Mesenchymal stem cell (in vitro differentiated cells and primary cell): ENCODE data around the gene ARHGEF40. TPM values are rescaled to one million over a fixed set of nuclear protein-coding genes. Genes with fewer than 3 reads are reported as not detected.

Source experiments
- DNase-seq: peaks from one replicate; pipeline ENCODE4 v3.0.0-alpha.2; 2013
- H2AFZ ChIP-seq: one replicate; pipeline ENCODE4 v1.6.1; 2013; ENCODE audit warnings: low read depth, mild to moderate bottlenecking, control low read depth, inconsistent platforms, low read length, moderate library complexity
- H2AK5ac ChIP-seq: 2 replicates; pipeline ENCODE4 v1.6.1; 2013; ENCODE audit warnings: low read length, moderate library complexity, mild to moderate bottlenecking, inconsistent platforms; ENCODE audit not compliant: severe bottlenecking
- H2BK120ac ChIP-seq: one replicate; pipeline ENCODE4 v1.6.1; 2013; ENCODE audit warnings: low read depth, mild to moderate bottlenecking, inconsistent platforms, low read length, moderate library complexity
- H2BK12ac ChIP-seq, 2 experiments: one replicate each; pipeline ENCODE4 v1.6.1; 2013; ENCODE audit warnings: inconsistent platforms in 2 of 2, low read length in 2 of 2, mild to moderate bottlenecking in 2 of 2, moderate library complexity in 2 of 2, control low read depth in 1 of 2
- H2BK15ac ChIP-seq: one replicate; pipeline ENCODE4 v1.6.1; 2013; ENCODE audit warnings: mild to moderate bottlenecking, low read depth, inconsistent platforms; ENCODE audit not compliant: poor library complexity, severe bottlenecking
- H2BK5ac ChIP-seq: 2 replicates; pipeline ENCODE4 v1.6.1; 2013; ENCODE audit warnings: low read depth, mild to moderate bottlenecking, low read length, control low read depth, inconsistent platforms; ENCODE audit not compliant: poor library complexity, severe bottlenecking
- H3K14ac ChIP-seq, 2 experiments: one replicate each; pipeline ENCODE4 v1.6.1; 2013; ENCODE audit warnings: inconsistent platforms in 2 of 2, low read length in 2 of 2, control low read depth in 1 of 2, mild to moderate bottlenecking in 1 of 2, moderate library complexity in 1 of 2
- H3K18ac ChIP-seq, 2 experiments: one replicate each; pipeline ENCODE4 v1.6.1; 2013; ENCODE audit warnings: inconsistent platforms in 2 of 2, low read length in 2 of 2, control low read depth in 1 of 2, low read depth in 1 of 2, mild to moderate bottlenecking in 1 of 2
- H3K23ac ChIP-seq, 2 experiments: one replicate each; pipeline ENCODE4 v1.6.1; 2013; ENCODE audit warnings: inconsistent platforms in 2 of 2, low read length in 2 of 2, mild to moderate bottlenecking in 2 of 2, moderate library complexity in 2 of 2, control low read depth in 1 of 2
- H3K27ac ChIP-seq: 2 replicates; pipeline ENCODE4 v1.5.1; 2013; ENCODE audit warnings: mild to moderate bottlenecking, moderate library complexity, low read length, control low read depth, inconsistent platforms; ENCODE audit not compliant: poor library complexity, severe bottlenecking
- H3K27me3 ChIP-seq, 2 experiments: 2 replicates each; pipeline versions ENCODE4 v1.6.1 to v1.7.0; 2013; ENCODE audit warnings: low read length in 2 of 2, mild to moderate bottlenecking in 2 of 2, moderate library complexity in 2 of 2, control low read depth in 1 of 2, inconsistent platforms in 1 of 2; ENCODE audit not compliant: control insufficient read depth in 1 of 2, insufficient read depth in 1 of 2
- H3K36me3 ChIP-seq, 2 experiments: 2 replicates each; pipeline versions ENCODE4 v1.6.1 to v1.7.0; 2013; ENCODE audit warnings: low read length in 2 of 2, control low read depth in 1 of 2, inconsistent platforms in 1 of 2, low read depth in 1 of 2, mild to moderate bottlenecking in 1 of 2; ENCODE audit not compliant: insufficient read depth in 2 of 2, control insufficient read depth in 1 of 2
- H3K4ac ChIP-seq, 2 experiments: one replicate each; pipeline ENCODE4 v1.6.1; 2013; ENCODE audit warnings: inconsistent platforms in 2 of 2, low read length in 2 of 2, mild to moderate bottlenecking in 2 of 2, moderate library complexity in 2 of 2, control low read depth in 1 of 2, low read depth in 1 of 2
- H3K4me1 ChIP-seq: 2 replicates; pipeline ENCODE4 v1.6.1; 2013; ENCODE audit warnings: low read depth, low read length, control low read depth; ENCODE audit not compliant: control insufficient read depth, insufficient read depth
- H3K4me2 ChIP-seq: 2 replicates; pipeline ENCODE4 v1.6.1; 2013; ENCODE audit warnings: low read length, mild to moderate bottlenecking, inconsistent platforms; ENCODE audit not compliant: poor library complexity, severe bottlenecking
- H3K4me3 ChIP-seq, 2 experiments: 2 replicates each; pipeline versions ENCODE4 v1.5.1 to v1.7.0; 2013; ENCODE audit warnings: low read length in 2 of 2, mild to moderate bottlenecking in 2 of 2, control low read depth in 1 of 2, low read depth in 1 of 2; ENCODE audit not compliant: insufficient read depth in 1 of 2
- H3K79me1 ChIP-seq: replicated peaks from 2 replicates; pipeline ENCODE4 v1.6.1; 2013; ENCODE audit warnings: mild to moderate bottlenecking, control low read depth, low read length, inconsistent platforms; ENCODE audit not compliant: poor library complexity, severe bottlenecking
- H3K9ac ChIP-seq: 2 replicates; pipeline ENCODE4 v1.7.0; 2013; ENCODE audit warnings: mild to moderate bottlenecking, low read length, moderate library complexity
- H3K9me3 ChIP-seq: 2 replicates; pipeline ENCODE4 v1.7.0; 2013; ENCODE audit warnings: mild to moderate bottlenecking, low read length; ENCODE audit not compliant: control insufficient read depth
- H4K8ac ChIP-seq: one replicate; pipeline ENCODE4 v1.6.1; 2013; ENCODE audit warnings: inconsistent platforms, mild to moderate bottlenecking, low read length, moderate library complexity
- H4K91ac ChIP-seq: one replicate; pipeline ENCODE4 v1.6.1; 2013; ENCODE audit warnings: mild to moderate bottlenecking, low read length, inconsistent platforms
- WGBS: methylation state at CpG from one replicate; pipeline ENCODE4 v1.1.7; 2013; ENCODE audit warnings: mixed read lengths; 5-methylcytosine and 5-hydroxymethylcytosine counted together
- polyA plus RNA-seq, 2 experiments: library from polyadenylated mRNA; stranded (reverse); fragments of 200-250 nt; gene quantifications; one replicate each; pipeline ENCODE4 v1.2.3, GENCODE V29; 2013

The ARHGEF40 gene
- 30.1 TPM for polyA plus RNA-seq (2013, experiment 1 of 2)
- polyA plus RNA-seq (2013, experiment 2 of 2): 27.5 TPM

DNA sequence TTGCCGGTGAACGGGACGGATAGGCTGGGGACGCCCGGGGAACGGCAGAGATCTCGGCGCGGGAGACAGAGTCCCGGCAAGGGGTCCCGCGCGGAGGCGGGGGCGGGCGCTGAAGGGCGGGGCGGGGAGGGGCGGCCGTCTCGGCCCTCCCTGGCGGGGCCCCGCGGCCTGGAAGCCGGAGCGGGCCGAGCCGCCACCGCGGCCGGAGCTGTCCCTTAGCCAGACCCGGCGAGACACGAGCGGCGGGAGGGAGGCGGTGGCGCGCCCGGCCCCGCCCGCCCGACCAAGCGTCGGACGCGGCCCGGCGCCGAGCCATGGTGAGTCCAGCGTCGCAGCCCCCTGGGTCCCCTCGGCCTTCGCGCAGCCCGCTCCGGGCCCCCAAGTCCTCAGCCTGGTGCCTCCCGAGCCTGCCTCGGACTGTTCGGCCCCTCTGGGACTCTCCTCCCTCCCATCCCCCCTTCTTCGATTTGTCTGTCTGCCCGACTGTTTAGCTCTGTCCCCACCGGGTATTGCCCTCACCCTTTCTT, at the start of gene ARHGEF40:
Gene ARHGEF40 (plus strand): TSS at position 222 of the 527 bp plus-strand sequence. CDS start 93 bp downstream, at position 315.
- peak within 1 kb of the TSS; percentile 99 for H2BK15ac ChIP-seq
- WGBS: under 1% methylated on average over 45 of the region's 63 CpGs
- peaks cover 26% of the 10 kb centered on the region for H3K79me1 ChIP-seq
- H3K9ac ChIP-seq: peak within 1 kb of the TSS; percentile 88
- no peaks in the 10 kb centered on the region for H3K27me3 ChIP-seq
- H4K8ac ChIP-seq: peak within 1 kb of the TSS; percentile 90
- H2AFZ ChIP-seq: peak within 1 kb of the TSS; percentile 72
- H2AK5ac ChIP-seq: peak within 1 kb of the TSS; percentile 82
- peak within 1 kb of the TSS; percentile 95 for H3K4me2 ChIP-seq
- peaks cover 29% of the 10 kb centered on the region for H3K4me1 ChIP-seq
- H3K14ac ChIP-seq: peak within 1 kb of the TSS in 1 of 2 experiments; percentile 97
- H3K23ac ChIP-seq: peak within 1 kb of the TSS in 1 of 2 experiments; percentile 63
- H3K27ac ChIP-seq: peak within 1 kb of the TSS; percentile 100
- H2BK120ac ChIP-seq: peak within 1 kb of the TSS; percentile 84
- peak; percentile 53 for DNase-seq
- H3K4ac ChIP-seq: peak within 1 kb of the TSS; percentile 79 to 96
- peak within 1 kb of the TSS; percentile 84 to 92 for H3K4me3 ChIP-seq
- peak within 1 kb of the TSS; percentile 90 for H2BK12ac ChIP-seq
- peak within 1 kb of the TSS; percentile 91 for H2BK5ac ChIP-seq
- peak within 1 kb of the TSS; percentile 89 for H4K91ac ChIP-seq
- H3K18ac ChIP-seq: peak within 1 kb of the TSS; percentile 92 to 94
- H3K36me3 ChIP-seq: peaks cover 24 to 25% of the 10 kb centered on the region in 2 experiments
- H3K9me3 ChIP-seq: no peaks in the 10 kb centered on the region

DNA sequence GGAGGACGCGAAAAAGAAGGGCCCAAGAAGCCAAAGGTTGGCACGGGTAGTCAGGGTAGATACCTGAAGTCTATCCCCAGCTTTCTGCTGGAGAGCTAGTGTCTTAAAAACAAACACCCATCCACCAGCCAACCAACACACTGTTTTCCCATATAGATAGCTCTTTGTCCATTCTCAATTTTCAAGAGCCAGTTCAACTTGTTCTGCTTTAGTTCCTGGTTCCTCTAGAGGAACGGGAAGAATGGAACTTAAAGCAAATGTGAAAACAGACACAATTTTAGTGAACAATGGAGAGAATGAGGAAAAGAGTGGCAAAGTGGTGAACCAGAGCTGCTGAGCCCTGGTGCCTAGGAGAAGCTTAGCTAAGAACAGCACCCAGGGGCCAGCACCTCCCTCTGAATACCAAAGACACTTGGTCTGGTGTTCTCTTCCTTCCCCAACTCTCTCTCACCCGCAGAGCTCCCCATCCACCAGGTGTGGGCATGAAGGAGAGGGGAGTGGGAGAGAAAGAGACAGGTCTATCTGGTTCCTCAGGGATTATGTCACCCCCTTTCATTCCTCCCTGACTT, 49.0 kb upstream of the ARHGEF40 start:
- Histone ChIP-seq H3K36me3 (peaks cover 0 to 2% of the 10 kb centered on the region in 2 experiments), H3K23ac (no peak overlapping the region), H4K91ac (no peak overlapping the region), H3K9ac (no peak overlapping the region), H2AK5ac (no peak overlapping the region), H3K4ac (no peak overlapping the region), H3K4me3 (no peak overlapping the region), H3K27ac (no peak overlapping the region), H2BK120ac (no peak overlapping the region), H3K4me1 (peaks cover 16% of the 10 kb centered on the region), H2BK5ac (no peak overlapping the region), H4K8ac (no peak overlapping the region), H3K27me3 (peaks cover 56 to 68% of the 10 kb centered on the region in 2 experiments), H3K79me1 (no peaks in the 10 kb centered on the region), H3K14ac (no peak overlapping the region), H2BK15ac (no peak overlapping the region), H3K4me2 (no peak overlapping the region), H3K18ac (no peak overlapping the region), H2BK12ac (no peak overlapping the region), H2AFZ (no peak overlapping the region), H3K9me3 (no peaks in the 10 kb centered on the region)
- no peak for DNase-seq
- 96% methylated on average over 4 of the region's 5 CpGs for WGBS

DNA sequence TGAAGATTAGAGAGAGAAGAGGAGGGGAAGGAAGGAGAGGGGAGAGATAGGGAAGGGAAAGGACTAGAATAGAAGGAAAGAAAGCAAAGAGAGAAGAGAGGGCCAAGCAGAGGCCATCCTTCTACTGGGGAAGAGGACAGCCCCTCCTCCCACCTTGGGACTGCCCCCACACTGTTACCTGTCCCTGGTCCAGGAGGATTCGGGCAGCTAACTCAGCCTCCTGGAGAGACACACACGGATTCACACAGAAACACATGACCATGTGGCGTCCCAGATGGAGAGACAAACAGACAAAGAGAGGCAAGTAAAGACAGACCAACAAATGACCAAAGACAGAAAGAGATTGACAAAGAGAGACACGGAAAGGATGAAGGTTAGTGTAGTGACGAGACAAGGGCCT, 47.4 kb upstream of the ARHGEF40 start:
- no peak overlapping the region for H4K8ac ChIP-seq
- DNase-seq: no peak

DNA sequence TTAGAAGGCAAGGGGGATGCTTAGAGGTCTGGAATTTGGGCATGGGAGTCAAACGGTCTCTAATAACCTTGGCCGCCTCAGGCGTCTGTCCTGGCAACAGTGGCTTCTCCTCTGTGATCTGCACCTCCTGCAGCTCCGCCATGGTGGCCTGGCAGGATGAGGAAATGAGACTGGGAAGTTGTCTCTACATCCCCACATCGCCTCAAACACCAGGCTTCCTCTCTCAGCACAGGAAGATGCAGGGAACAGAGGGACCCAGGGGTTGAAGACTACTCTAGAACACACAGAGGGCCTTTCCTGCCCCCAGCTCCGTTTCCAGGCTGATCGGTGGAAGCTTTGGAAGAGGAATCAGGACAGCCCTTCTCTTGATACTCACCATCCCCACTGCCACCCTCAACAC, 46.9 kb upstream of the ARHGEF40 start:
- Histone ChIP-seq H3K23ac (no peak overlapping the region), H2BK5ac (no peak overlapping the region), H4K8ac (no peak overlapping the region), H3K79me1 (no peaks in the 10 kb centered on the region), H2BK120ac (no peak overlapping the region), H3K14ac (no peak overlapping the region), H2BK15ac (no peak overlapping the region), H3K36me3 (peaks cover 0 to 2% of the 10 kb centered on the region in 2 experiments), H2AK5ac (no peak overlapping the region), H3K4me2 (no peak overlapping the region), H3K4ac (no peak overlapping the region), H3K27ac (no peak overlapping the region), H2BK12ac (no peak overlapping the region), H3K18ac (no peak overlapping the region), H3K4me1 (peaks cover 15% of the 10 kb centered on the region), H3K27me3 (peaks cover 53 to 62% of the 10 kb centered on the region in 2 experiments), H2AFZ (no peak overlapping the region), H3K9ac (no peak overlapping the region), H3K4me3 (no peak overlapping the region), H3K9me3 (no peaks in the 10 kb centered on the region), H4K91ac (no peak overlapping the region)
- DNase-seq: no peak
- 85% methylated on average over 7 of the region's 7 CpGs for WGBS

More for the DNA sequence above, 47.4 kb upstream of the ARHGEF40 start:
- Histone ChIP-seq H4K91ac (no peak overlapping the region), H3K36me3 (peaks cover 0 to 2% of the 10 kb centered on the region in 2 experiments), H3K4me1 (peaks cover 15% of the 10 kb centered on the region), H2BK15ac (no peak overlapping the region), H3K4ac (no peak overlapping the region), H3K4me3 (no peak overlapping the region), H2AK5ac (no peak overlapping the region), H3K9ac (no peak overlapping the region), H3K9me3 (no peaks in the 10 kb centered on the region), H2BK120ac (no peak overlapping the region), H3K79me1 (no peaks in the 10 kb centered on the region), H2BK5ac (no peak overlapping the region), H3K27me3 (peaks cover 57 to 67% of the 10 kb centered on the region in 2 experiments), H3K27ac (no peak overlapping the region), H2AFZ (no peak overlapping the region), H3K14ac (no peak overlapping the region), H3K23ac (no peak overlapping the region), H2BK12ac (no peak overlapping the region), H3K18ac (no peak overlapping the region), H3K4me2 (no peak overlapping the region)
- 92% methylated on average over 5 of the region's 5 CpGs for WGBS
